HEK293 (cell line): ENCODE results near the gene SEPTIN2.

Source experiments
- CTCF ChIA-PET: fragments of 350-600 bp; formaldehyde crosslinking; extraction: SDS; loops from one replicate; lab custom pipeline; 2021; ENCODE audit warnings: antibody characterized with exemption; lab: Yijun Ruan, JAX
- POLR2A ChIA-PET: fragments of 300-600 bp; formaldehyde crosslinking; extraction: SDS; loops from one replicate; lab custom pipeline; 2020; ENCODE audit warnings: antibody characterized with exemption, inconsistent platforms; lab: Yijun Ruan, JAX
- H3K27ac ChIP-seq: fragments of 200-500 bp; sonication (Bioruptor generic); 2 replicates; pipeline ENCODE4 v1.5.1; 2014; ENCODE audit warnings: low read depth, low read length, control low read depth, inconsistent platforms; ENCODE audit errors: extremely low read depth
- H3K36me3 ChIP-seq, 2 experiments: fragments of 200-500 bp in 1 of 2; sonication (Bioruptor generic) in 1 of 2; 1 replicate in 1 of 2; 2 replicates in 1 of 2; pipeline ENCODE4 v1.5.1; 2014 to 2017; ENCODE audit warnings: inconsistent platforms in 2 of 2, low read length in 2 of 2; ENCODE audit not compliant: control insufficient read depth in 2 of 2, insufficient read depth in 1 of 2
- H3K4me1 ChIP-seq: fragments of 200-500 bp; sonication (Bioruptor generic); 2 replicates; pipeline ENCODE4 v1.5.1; 2014; ENCODE audit warnings: mild to moderate bottlenecking, low read length, inconsistent platforms; ENCODE audit not compliant: control insufficient read depth, insufficient read depth
- H3K4me3 ChIP-seq: 2 replicates; pipeline ENCODE4 v1.5.1; 2011; ENCODE audit warnings: low read depth, mild to moderate bottlenecking, control low read depth, low read length, moderate library complexity
- H3K9me3 ChIP-seq: fragments of 200-500 bp; sonication (Bioruptor generic); 2 replicates; pipeline ENCODE4 v1.5.1; 2014; ENCODE audit warnings: low read depth, low read length, inconsistent platforms; ENCODE audit not compliant: control insufficient read depth, insufficient read depth
- ATF2 ChIP-seq: fragments of 450-650 bp; formaldehyde crosslinking; IDR thresholded peaks from 2 replicates; pipeline ENCODE4 v1.5.1; 2016; ENCODE audit warnings: missing biosample characterization, missing genetic modification characterization, low read depth
- ELK4 ChIP-seq: IDR thresholded peaks from 2 replicates; pipeline ENCODE4 v1.6.1; 2011; ENCODE audit warnings: mild to moderate bottlenecking, low read depth, low read length, borderline replicate concordance
- FEZF1 ChIP-seq: fragments of 450-650 bp; formaldehyde crosslinking; IDR thresholded peaks from 2 replicates; pipeline ENCODE4 v1.5.1; 2016; ENCODE audit warnings: missing biosample characterization, missing genetic modification characterization
- GFI1B ChIP-seq: fragments of 450-650 bp; formaldehyde crosslinking; IDR thresholded peaks from 2 replicates; pipeline ENCODE4 v1.5.1; 2016; ENCODE audit warnings: missing biosample characterization, missing genetic modification characterization
- GLI2 ChIP-seq: fragments of 450-650 bp; formaldehyde crosslinking; IDR thresholded peaks from 2 replicates; pipeline ENCODE4; 2017; ENCODE audit warnings: missing biosample characterization, missing genetic modification characterization, low read depth, borderline replicate concordance
- HOXA7 ChIP-seq: sonication (generic); formaldehyde crosslinking; IDR thresholded peaks from 2 replicates; pipeline ENCODE4 v1.8.1; 2022; ENCODE audit warnings: missing genetic modification reagents, borderline replicate concordance
- MYNN ChIP-seq: fragments of 450-650 bp; formaldehyde crosslinking; IDR thresholded peaks from 2 replicates; pipeline ENCODE4 v1.5.1; 2016; ENCODE audit warnings: missing biosample characterization, missing genetic modification characterization, borderline replicate concordance
- MZF1 ChIP-seq: fragments of 450-650 bp; formaldehyde crosslinking; IDR thresholded peaks from 2 replicates; pipeline ENCODE4 v1.5.1; 2017; ENCODE audit warnings: missing biosample characterization, missing genetic modification characterization, borderline replicate concordance
- PRDM1 ChIP-seq: fragments of 450-650 bp; formaldehyde crosslinking; IDR thresholded peaks from 2 replicates; pipeline ENCODE4; 2016; ENCODE audit warnings: missing biosample characterization, missing genetic modification characterization
- SP2 ChIP-seq: fragments of 450-650 bp; formaldehyde crosslinking; IDR thresholded peaks from 2 replicates; pipeline ENCODE4 v1.5.1; 2016; ENCODE audit warnings: missing biosample characterization, missing genetic modification characterization
- WT1 ChIP-seq: fragments of 450-650 bp; formaldehyde crosslinking; IDR thresholded peaks from 2 replicates; pipeline ENCODE4 v1.5.1; 2016; ENCODE audit warnings: missing biosample characterization, missing genetic modification characterization
- YY1 ChIP-seq: fragments of 450-650 bp; formaldehyde crosslinking; IDR thresholded peaks from 2 replicates; pipeline ENCODE4 v1.5.1; 2018; ENCODE audit warnings: missing biosample characterization, missing genetic modification characterization
- ZBTB1 ChIP-seq: fragments of 450-650 bp; formaldehyde crosslinking; IDR thresholded peaks from 2 replicates; pipeline ENCODE4 v1.5.1; 2016; ENCODE audit warnings: missing biosample characterization, missing genetic modification characterization
- ZBTB7A ChIP-seq: fragments of 450-650 bp; formaldehyde crosslinking; IDR thresholded peaks from 2 replicates; pipeline ENCODE4 v1.5.1; 2016; ENCODE audit warnings: low read depth, missing biosample characterization, missing genetic modification characterization
- ZBTB8A ChIP-seq: fragments of 450-650 bp; formaldehyde crosslinking; IDR thresholded peaks from 2 replicates; pipeline ENCODE4 v1.5.1; 2016; ENCODE audit warnings: missing biosample characterization, missing genetic modification characterization
- ZNF140 ChIP-seq: fragments of 450-650 bp; formaldehyde crosslinking; IDR thresholded peaks from 2 replicates; pipeline ENCODE4 v1.5.1; 2016; ENCODE audit warnings: missing biosample characterization, missing genetic modification characterization
- ZNF174 ChIP-seq: fragments of 450-650 bp; formaldehyde crosslinking; IDR thresholded peaks from 2 replicates; pipeline ENCODE4 v1.5.0; 2017; ENCODE audit warnings: missing biosample characterization, mild to moderate bottlenecking, missing genetic modification characterization
- ZNF2 ChIP-seq: fragments of 450-650 bp; formaldehyde crosslinking; IDR thresholded peaks from 2 replicates; pipeline ENCODE4 v1.5.1; 2016; ENCODE audit warnings: missing biosample characterization, missing genetic modification characterization
- ZNF23 ChIP-seq: fragments of 450-650 bp; formaldehyde crosslinking; IDR thresholded peaks from 2 replicates; pipeline ENCODE4 v1.5.1; 2016; ENCODE audit warnings: missing biosample characterization, missing genetic modification characterization, borderline replicate concordance
- ZNF274 ChIP-seq, 2 experiments: fragments of 200-500 bp in 1 of 2; fragments of 450-650 bp in 1 of 2; sonication (Bioruptor generic) in 1 of 2; formaldehyde crosslinking in 1 of 2; IDR thresholded peaks; 2 replicates each; pipeline versions ENCODE4 v1.5.1 to v1.6.1; 2014 to 2016; ENCODE audit warnings: borderline replicate concordance in 1 of 2, inconsistent platforms in 1 of 2, low read length in 1 of 2, missing biosample characterization in 1 of 2, missing genetic modification characterization in 1 of 2
- ZNF354C ChIP-seq: fragments of 450-650 bp; formaldehyde crosslinking; IDR thresholded peaks from 2 replicates; pipeline ENCODE4 v1.5.1; 2016; ENCODE audit warnings: missing biosample characterization, missing genetic modification characterization, low read depth, borderline replicate concordance
- ZNF404 ChIP-seq: fragments of 450-650 bp; formaldehyde crosslinking; IDR thresholded peaks from 2 replicates; pipeline ENCODE4 v1.5.1; 2017; ENCODE audit warnings: missing biosample characterization, missing genetic modification characterization
- ZNF473 ChIP-seq: fragments of 450-650 bp; formaldehyde crosslinking; IDR thresholded peaks from 2 replicates; pipeline ENCODE4 v1.5.1; 2017; ENCODE audit warnings: missing biosample characterization, missing genetic modification characterization
- ZNF48 ChIP-seq: fragments of 450-650 bp; formaldehyde crosslinking; IDR thresholded peaks from 2 replicates; pipeline ENCODE4 v1.5.1; 2016; ENCODE audit warnings: missing biosample characterization, missing genetic modification characterization
- ZNF501 ChIP-seq: fragments of 450-650 bp; formaldehyde crosslinking; IDR thresholded peaks from 2 replicates; pipeline ENCODE4 v1.5.1; 2016; ENCODE audit warnings: missing biosample characterization, missing genetic modification characterization
- ZNF549 ChIP-seq: fragments of 450-650 bp; IDR thresholded peaks from 2 replicates; pipeline ENCODE4 v1.5.1; 2018; ENCODE audit warnings: missing biosample characterization, missing genetic modification characterization, mild to moderate bottlenecking, inconsistent platforms, moderate library complexity
- ZNF561 ChIP-seq: fragments of 450-650 bp; IDR thresholded peaks from 2 replicates; pipeline ENCODE4 v1.5.1; 2018; ENCODE audit warnings: missing biosample characterization, missing genetic modification characterization, borderline replicate concordance
- ZNF600 ChIP-seq: fragments of 450-650 bp; formaldehyde crosslinking; IDR thresholded peaks from 2 replicates; pipeline ENCODE4 v1.5.1; 2016; ENCODE audit warnings: missing biosample characterization, missing genetic modification characterization
- ZNF660 ChIP-seq: fragments of 450-650 bp; IDR thresholded peaks from 2 replicates; pipeline ENCODE4 v1.5.1; 2018; ENCODE audit warnings: missing biosample characterization, mild to moderate bottlenecking, missing genetic modification characterization
- ZSCAN23 ChIP-seq: fragments of 450-650 bp; formaldehyde crosslinking; IDR thresholded peaks from 2 replicates; pipeline ENCODE4 v1.5.1; 2016; ENCODE audit warnings: missing biosample characterization, missing genetic modification characterization

The SEPTIN2 gene

GRCh38 chr2:241308267-241308666 is 7.5 kb upstream of the SEPTIN2 start:
- H3K4me1 ChIP-seq: peaks cover 18% of the 10 kb centered on the region
- H3K4me3 ChIP-seq: no peak overlapping the region
- TF ChIP-seq ZNF501 (tag by site-specific recombination): no peak
- TF ChIP-seq HOXA7 (CRISPR knock-in tag): no peak
- TF ChIP-seq ZNF140: no peak
- TF ChIP-seq ZNF2: no peak
- no peak for TF ChIP-seq ZNF404
- no peak for TF ChIP-seq ZBTB7A
- TF ChIP-seq MYNN (tag by site-specific recombination): no peak
- TF ChIP-seq ZBTB1 (tag by site-specific recombination): no peak
- TF ChIP-seq WT1 (tag by site-specific recombination): no peak
- TF ChIP-seq ZNF23: no peak
- no peak for TF ChIP-seq ZNF274 (IDR thresholded peaks at IDR 0.05; ENCODE audit: low read length)
- TF ChIP-seq ZNF274 (tag by site-specific recombination; IDR thresholded peaks at IDR 0.05; ENCODE audit: borderline replicate concordance): no peak
- no peak for TF ChIP-seq GFI1B (tag by site-specific recombination)
- ChIA-PET POLR2A (no interaction called here), CTCF (no interaction called here)
- H3K27ac ChIP-seq: no peak overlapping the region
- no peaks in the 10 kb centered on the region for H3K9me3 ChIP-seq
- peaks cover 0 to 8% of the 10 kb centered on the region in 2 experiments; a peak in 1 of 3 replicates for H3K36me3 ChIP-seq

- POLR2A ChIA-PET: no interaction called here
- Histone ChIP-seq H3K36me3 (peaks cover 0 to 8% of the 10 kb centered on the region in 2 experiments; a peak in 1 of 3 replicates), H3K4me1 (peaks cover 21% of the 10 kb centered on the region), H3K4me3 (no peak overlapping the region), H3K27ac (no peak overlapping the region), H3K9me3 (no peaks in the 10 kb centered on the region)
- TF ChIP-seq ZNF48 (tag by site-specific recombination) (no peak), ZNF600 (peak; percentile 61)
- CTCF ChIA-PET: no interaction called here
Observed at GRCh38 chr2:241308832-241309500, 6.8 kb upstream of the SEPTIN2 start.

GRCh38 chr2:241309684-241310117 is 6.0 kb upstream of the SEPTIN2 start:
- no peak for TF ChIP-seq SP2 (tag by site-specific recombination)
- no peak for TF ChIP-seq MZF1
- no peak for TF ChIP-seq PRDM1 (tag by site-specific recombination)
- TF ChIP-seq ZNF354C (tag by site-specific recombination): no peak
- peak; percentile 18; the same call in 1 of the 2 replicates for TF ChIP-seq ZBTB8A (tag by site-specific recombination)
- no peak for TF ChIP-seq ZNF174
- TF ChIP-seq ZNF473: no peak
- TF ChIP-seq ZSCAN23: no peak
- TF ChIP-seq YY1 (tag by site-specific recombination): no peak
- TF ChIP-seq ATF2 (tag by site-specific recombination): no peak
- TF ChIP-seq GLI2 (tag by site-specific recombination): no peak
- no peak for TF ChIP-seq ZNF561 (tag by site-specific recombination)
- TF ChIP-seq ELK4: no peak
- peak; percentile 84 for TF ChIP-seq FEZF1 (tag by site-specific recombination)
- TF ChIP-seq ZNF549: no peak
- no peak for TF ChIP-seq ZNF660 (tag by site-specific recombination)
- Histone ChIP-seq H3K27ac (no peak overlapping the region), H3K9me3 (no peaks in the 10 kb centered on the region), H3K4me3 (no peak overlapping the region), H3K4me1 (peaks cover 21% of the 10 kb centered on the region), H3K36me3 (peaks cover 0 to 8% of the 10 kb centered on the region in 2 experiments; a peak in 1 of 3 replicates)
- CTCF ChIA-PET: no interaction called here
- POLR2A ChIA-PET: no interaction called here
